Left ventricle myocardium inferior (tissue), 1 donor: Measurements from ENCODE around the gene VPREB3. TPM values are rescaled to one million over a fixed set of nuclear protein-coding genes. Genes with fewer than 3 reads are reported as not detected.

Experiments
- DNase-seq: peaks from one replicate; pipeline ENCODE4 v3.0.0-alpha.2; 2020
- H3K27ac ChIP-seq: fragments of 200-600 bp; replicated peaks from 2 replicates; pipeline ENCODE4 v1.8.0; 2021
- H3K27me3 ChIP-seq: fragments of 200-600 bp; 2 replicates; pipeline ENCODE4 v1.8.0; 2021; ENCODE audit warnings: low read depth
- H3K36me3 ChIP-seq: fragments of 200-600 bp; 2 replicates; pipeline ENCODE4 v1.8.0; 2021
- H3K4me1 ChIP-seq: fragments of 200-600 bp; 2 replicates; pipeline ENCODE4 v1.8.0; 2021
- H3K4me3 ChIP-seq: fragments of 200-600 bp; 2 replicates; pipeline ENCODE4 v1.8.0; 2021; ENCODE audit warnings: mild to moderate bottlenecking, moderate library complexity
- H3K9me3 ChIP-seq: fragments of 200-600 bp; replicated peaks from 2 replicates; pipeline ENCODE4 v1.8.0; 2021
- CTCF ChIP-seq: fragments of 200-600 bp; IDR thresholded peaks from 2 replicates; pipeline ENCODE4 v1.8.0; 2021; ENCODE audit warnings: antibody characterized with exemption, mild to moderate bottlenecking, borderline replicate concordance
- intact Hi-C: fragments of 100-400 bp; cut with micrococcal nuclease; formaldehyde crosslinking; loops from one replicate; pipeline ENCODE4 v1.11.0; 2022
- total RNA-seq: library from RNA; stranded (reverse); fragmentation: NEBNext Ultra II Directional; extraction: Animal tissue kit (Norgen Biotek cat#: 25700); gene quantifications from one replicate; pipeline ENCODE4 v1.2.1, GENCODE V29; 2021
- donor health status: DM: no; HTN: yes; CAD: no; lungs with severe emphysema.

Gene VPREB3
- total RNA-seq, 1 donor from 2014 or later, result 0.69 TPM

DNA sequence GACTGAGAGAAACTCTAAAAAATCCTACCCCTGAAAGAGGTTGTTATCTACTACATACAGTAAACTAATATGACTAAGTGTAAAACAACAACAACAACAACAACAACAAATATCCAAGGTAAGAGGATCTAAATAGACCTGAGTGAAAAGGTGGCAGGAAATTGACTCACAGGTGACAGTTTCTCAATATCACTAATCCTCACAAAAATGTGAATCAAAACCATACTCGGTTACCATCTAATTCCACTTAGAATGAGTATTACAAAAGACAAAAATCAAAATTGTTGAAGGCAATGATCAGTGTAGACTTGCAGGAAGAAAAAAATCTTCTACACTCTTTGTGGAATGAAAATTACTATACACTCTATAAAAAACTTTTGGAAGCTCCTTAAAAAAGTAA is 46.0 kb downstream of the VPREB3 start:
- no peak for DNase-seq
- no peak overlapping the region for H3K4me3 ChIP-seq
- peaks cover 99% of the 10 kb centered on the region for H3K36me3 ChIP-seq
- no peaks in the 10 kb centered on the region for H3K9me3 ChIP-seq
- intact Hi-C loops, result no loop called here
- H3K27ac ChIP-seq, result no peak overlapping the region
- H3K27me3 ChIP-seq, result no peaks in the 10 kb centered on the region
- no peak for TF ChIP-seq CTCF
- no peaks in the 10 kb centered on the region for H3K4me1 ChIP-seq

DNA sequence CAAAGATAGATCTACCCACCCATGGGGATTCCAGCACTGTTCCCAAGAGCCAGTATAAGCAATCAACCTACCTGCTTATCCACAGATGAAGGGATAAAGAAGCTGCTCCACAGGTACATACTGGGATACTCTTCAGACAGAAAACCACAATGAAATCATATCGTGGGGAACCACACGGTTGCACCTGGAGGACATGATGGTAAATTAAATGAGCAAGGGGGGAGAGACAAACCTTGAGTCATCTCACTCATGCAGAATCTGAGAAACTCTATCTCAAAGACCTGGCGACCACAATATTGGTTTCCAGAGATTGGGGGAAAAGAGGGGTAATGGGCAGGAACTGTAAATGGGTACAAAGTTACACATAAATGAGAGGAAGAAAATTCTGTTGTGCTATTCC is 48.9 kb downstream of the VPREB3 start:
- intact Hi-C loops, result no loop called here
- peaks cover 96% of the 10 kb centered on the region for H3K36me3 ChIP-seq
- H3K27ac ChIP-seq, result no peak overlapping the region

GRCh38 chr22:23704829-23705228 is 49.4 kb downstream of the VPREB3 start:
- TF ChIP-seq CTCF, result no peak
- Histone ChIP-seq H3K27me3 (no peaks in the 10 kb centered on the region), H3K9me3 (no peaks in the 10 kb centered on the region), H3K4me3 (no peak overlapping the region), H3K36me3 (peaks cover 96% of the 10 kb centered on the region), H3K4me1 (peaks cover 5% of the 10 kb centered on the region), H3K27ac (no peak overlapping the region)
- DNase-seq, result no peak
- intact Hi-C loops, result no loop called here

More for the DNA sequence above, 48.9 kb downstream of the VPREB3 start:
- DNase-seq, result no peak
- no peak for TF ChIP-seq CTCF
- H3K4me3 ChIP-seq, result no peak overlapping the region
- H3K27me3 ChIP-seq, result no peaks in the 10 kb centered on the region
- no peaks in the 10 kb centered on the region for H3K9me3 ChIP-seq
- peaks cover 5% of the 10 kb centered on the region for H3K4me1 ChIP-seq

GRCh38 chr22:23704062-23704461 is 50.2 kb downstream of the VPREB3 start:
- no peak for TF ChIP-seq CTCF
- Histone ChIP-seq H3K4me1 (peaks cover 5% of the 10 kb centered on the region), H3K36me3 (peaks cover 90% of the 10 kb centered on the region), H3K9me3 (no peaks in the 10 kb centered on the region), H3K4me3 (no peak overlapping the region), H3K27me3 (no peaks in the 10 kb centered on the region), H3K27ac (no peak overlapping the region)
- intact Hi-C loops, result no loop called here
- DNase-seq, result no peak

Other genes starting within 250 kb of the VPREB3 start
- not detected for gene IGLL1, start 174.1 kb downstream of the VPREB3 start, total RNA-seq
- gene DRICH1, start 122.1 kb downstream of the VPREB3 start, total RNA-seq, result not detected
- not detected for gene RGL4, start 63.4 kb downstream of the VPREB3 start, total RNA-seq
- gene ZNF70, start 3.3 kb downstream of the VPREB3 start, total RNA-seq, result 4.0 TPM
- gene C22orf15, start 8.6 kb upstream of the VPREB3 start, total RNA-seq, result not detected
- gene CHCHD10, start 13.5 kb upstream of the VPREB3 start, total RNA-seq, result 1,446 TPM
- gene MMP11, start 18.4 kb upstream of the VPREB3 start, total RNA-seq, result 16.9 TPM
- gene SMARCB1, start 32.5 kb upstream of the VPREB3 start, total RNA-seq, result 52.0 TPM
- gene DERL3, start 84.6 kb upstream of the VPREB3 start, total RNA-seq, result 2.0 TPM
- gene SLC2A11, start 103.5 kb upstream of the VPREB3 start, total RNA-seq, result 22.0 TPM
- gene MIF, start 140.0 kb upstream of the VPREB3 start, total RNA-seq, result 242 TPM
- 4.9 TPM for gene GSTT2B, start 206.8 kb upstream of the VPREB3 start, total RNA-seq
- gene DDTL, start 212.5 kb upstream of the VPREB3 start, total RNA-seq, result 1.5 TPM
- 157 TPM for gene DDT, start 220.0 kb upstream of the VPREB3 start, total RNA-seq
- 0.66 TPM for gene GSTT2, start 225.7 kb upstream of the VPREB3 start, total RNA-seq